HEK293T (cell line): ENCODE measurements around the gene SMPD4.
"Not testable (repeated sequence)": the region's sequence is repeated elsewhere in the genome, so short reads cannot be mapped to it uniquely, and the experiment has no call there.

Source experiments
- ARNT ChIP-seq: fragments of 450-650 bp; IDR thresholded peaks from 2 replicates; pipeline ENCODE4 v1.6.1; 2017; ENCODE audit warnings: mild to moderate bottlenecking
- BHLHE40 ChIP-seq: fragments of 450-650 bp; IDR thresholded peaks from 2 replicates; pipeline ENCODE4 v1.6.1; 2016; ENCODE audit warnings: mild to moderate bottlenecking, moderate library complexity, borderline replicate concordance
- FOXA1 ChIP-seq: fragments of 450-650 bp; IDR thresholded peaks from 2 replicates; pipeline ENCODE4 v1.6.1; 2016; ENCODE audit warnings: mild to moderate bottlenecking
- L3MBTL2 ChIP-seq: fragments of 450-650 bp; conservative IDR thresholded peaks from 2 replicates; pipeline ENCODE4 v1.6.1; 2016; ENCODE audit warnings: mild to moderate bottlenecking
- LEF1 ChIP-seq: fragments of 450-650 bp; IDR thresholded peaks from 2 replicates; pipeline ENCODE4 v1.6.1; 2017; ENCODE audit warnings: mild to moderate bottlenecking, borderline replicate concordance
- NFRKB ChIP-seq: fragments of 450-650 bp; IDR thresholded peaks from 2 replicates; pipeline ENCODE4 v1.6.1; 2016; ENCODE audit warnings: mild to moderate bottlenecking, moderate library complexity
- SP1 ChIP-seq: fragments of 450-650 bp; IDR thresholded peaks from 2 replicates; pipeline ENCODE4 v1.6.1; 2017
- SUZ12 ChIP-seq: fragments of 450-650 bp; IDR thresholded peaks from 2 replicates; pipeline ENCODE4 v1.6.1; 2016; ENCODE audit warnings: mild to moderate bottlenecking
- TARDBP ChIP-seq: fragments of 450-650 bp; IDR thresholded peaks from 2 replicates; pipeline ENCODE4 v1.6.1; 2016
- ZNF384 ChIP-seq: fragments of 450-650 bp; IDR thresholded peaks from 2 replicates; pipeline ENCODE4 v1.6.1; 2016

DNA sequence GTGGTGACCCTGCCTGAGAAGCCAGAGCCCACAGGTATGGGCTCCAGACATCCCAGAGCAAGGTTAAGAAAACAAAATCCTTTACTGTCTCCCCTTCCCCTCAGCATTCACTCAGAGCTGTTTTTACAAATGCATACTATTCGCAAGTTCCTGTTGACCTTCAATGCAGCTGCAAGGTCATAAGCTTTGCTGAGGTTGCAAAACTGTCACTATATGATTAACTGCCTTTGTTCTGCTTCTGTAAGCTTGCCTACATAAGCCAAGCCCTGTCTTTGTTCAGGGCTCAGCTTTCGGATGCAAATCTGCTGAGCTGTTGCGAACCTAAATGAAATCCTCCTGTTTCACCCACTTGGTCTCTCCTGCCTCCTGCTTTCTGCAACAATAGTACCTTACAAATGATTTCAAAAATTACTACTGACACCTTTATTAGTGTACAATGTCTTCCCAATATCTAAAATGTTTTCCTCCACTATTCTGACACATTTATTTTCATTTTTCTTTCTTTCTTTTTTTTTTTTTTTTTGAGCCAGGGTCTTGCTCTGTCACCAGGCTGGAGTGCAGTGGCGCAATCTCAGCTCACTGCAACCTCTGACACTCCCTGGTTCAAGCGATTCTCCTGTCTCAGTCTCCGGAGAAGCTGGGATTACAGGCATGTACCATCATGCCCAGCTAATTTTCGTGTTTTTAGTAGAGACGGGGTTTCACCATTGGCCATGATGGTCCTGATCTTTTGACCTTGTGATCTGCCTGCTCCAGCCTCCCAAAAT lies 78.6 kb downstream of the SMPD4 start:
- not testable (repeated sequence) for TF ChIP-seq SP1, LEF1, ZNF384, FOXA1, NFRKB, BHLHE40, L3MBTL2, SUZ12, ARNT, TARDBP
